SH-SY5Y (cell line): ENCODE data around the gene HCFC1.

Source experiments
- GATA2 ChIP-seq: IDR thresholded peaks from 2 replicates; pipeline ENCODE4 v1.6.1; 2011; ENCODE audit warnings: mild to moderate bottlenecking, low read depth, low read length
- GATA3 ChIP-seq: IDR thresholded peaks from 2 replicates; pipeline ENCODE4 v1.6.1; 2011; ENCODE audit warnings: low read depth, mild to moderate bottlenecking, low read length, moderate library complexity

DNA sequence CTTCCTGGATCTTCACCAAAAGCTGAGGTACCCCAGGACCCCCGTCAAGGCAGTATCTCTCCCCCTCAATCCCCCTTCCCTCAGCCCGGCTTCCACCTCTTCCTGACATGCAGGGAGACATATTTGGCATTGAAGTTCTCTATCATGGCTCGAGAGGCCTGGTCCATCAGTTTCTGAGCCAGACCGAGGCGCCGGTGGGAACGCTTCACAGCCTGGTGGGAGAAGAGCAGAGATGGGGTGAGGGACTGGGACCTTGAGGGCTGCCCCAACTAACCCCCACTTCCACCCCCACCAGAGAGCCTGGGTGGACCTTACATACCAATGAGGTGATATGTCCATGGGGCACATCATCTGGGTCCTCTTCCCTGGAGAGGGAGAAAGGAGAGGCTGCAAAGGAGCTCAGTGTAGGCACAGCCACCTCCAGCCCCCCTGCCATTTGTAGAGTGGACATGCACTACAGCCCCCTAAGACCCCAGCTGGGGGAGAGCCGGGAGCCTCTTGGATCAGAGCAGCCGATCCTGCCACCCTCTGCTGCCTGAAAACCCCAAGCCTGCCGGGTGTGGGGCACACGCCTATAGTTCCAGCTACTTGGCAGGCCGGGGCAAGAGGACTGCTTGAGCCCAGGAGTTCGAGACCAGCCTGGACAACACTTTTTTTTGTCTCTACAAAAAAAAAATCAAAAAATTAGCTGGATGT is 39.2 kb downstream of the HCFC1 start:
- TF ChIP-seq GATA2 (no peak), GATA3 (no peak)
